MM.1S (cell line): Measurements from ENCODE around the gene CDH2.

Source experiments
- DNase-seq: peaks from one replicate; pipeline ENCODE4 v3.0.0-alpha.2; 2015
- H2AFZ ChIP-seq: fragments of 300-600 bp; sonication (generic); 2 replicates; pipeline ENCODE4 v1.6.0; 2016; ENCODE audit warnings: antibody characterized with exemption, low read length
- H3F3A ChIP-seq: fragments of 300-600 bp; sonication (generic); 2 replicates; pipeline ENCODE4 v1.6.1; 2016; ENCODE audit warnings: mild to moderate bottlenecking, antibody characterized with exemption, low read length, moderate library complexity, mixed read lengths; ENCODE audit not compliant: insufficient read depth
- H3K27ac ChIP-seq: fragments of 300-600 bp; sonication (generic); 2 replicates; pipeline ENCODE4 v1.5.1; 2016; ENCODE audit warnings: mild to moderate bottlenecking, low read length
- H3K27me3 ChIP-seq: fragments of 300-600 bp; sonication (generic); replicated peaks from 2 replicates; pipeline ENCODE4 v1.6.0; 2016; ENCODE audit warnings: low read length; ENCODE audit not compliant: insufficient read depth
- H3K36me3 ChIP-seq: fragments of 300-600 bp; sonication (generic); replicated peaks from 2 replicates; pipeline ENCODE4 v1.6.1; 2016; ENCODE audit warnings: mild to moderate bottlenecking, low read length, mixed read lengths; ENCODE audit not compliant: insufficient read depth
- H3K4me1 ChIP-seq: fragments of 300-600 bp; sonication (generic); 2 replicates; pipeline ENCODE4 v1.6.1; 2016; ENCODE audit warnings: low read length, mixed read lengths
- H3K4me2 ChIP-seq: fragments of 300-600 bp; sonication (generic); 2 replicates; pipeline ENCODE4 v1.6.0; 2016; ENCODE audit warnings: low read depth, low read length
- H3K4me3 ChIP-seq: fragments of 300-600 bp; sonication (generic); 2 replicates; pipeline ENCODE4 v1.5.1; 2016; ENCODE audit warnings: low read length, mixed read lengths
- H3K79me2 ChIP-seq: fragments of 300-600 bp; sonication (generic); 2 replicates; pipeline ENCODE4 v1.6.1; 2016; ENCODE audit warnings: mixed run types, low read length, mixed read lengths
- H3K9ac ChIP-seq: fragments of 300-600 bp; sonication (generic); 2 replicates; pipeline ENCODE4 v1.6.1; 2016; ENCODE audit warnings: low read length, mixed read lengths
- H3K9me2 ChIP-seq: fragments of 300-600 bp; sonication (generic); replicated peaks from 2 replicates; pipeline ENCODE4 v1.6.1; 2016; ENCODE audit warnings: mild to moderate bottlenecking, low read length, mixed read lengths; ENCODE audit not compliant: insufficient read depth
- H3K9me3 ChIP-seq: fragments of 300-600 bp; sonication (generic); replicated peaks from 2 replicates; pipeline ENCODE4 v1.6.1; 2016; ENCODE audit warnings: mild to moderate bottlenecking, low read length, mixed read lengths; ENCODE audit not compliant: insufficient read depth
- H4K20me1 ChIP-seq: fragments of 300-600 bp; sonication (generic); 2 replicates; pipeline ENCODE4 v1.6.1; 2016; ENCODE audit warnings: mild to moderate bottlenecking, low read length, moderate library complexity, mixed read lengths; ENCODE audit not compliant: insufficient read depth
- CTCF ChIP-seq: fragments of 300-600 bp; sonication (generic); IDR thresholded peaks from 2 replicates; pipeline ENCODE4 v1.5.1; 2016; ENCODE audit warnings: antibody characterized with exemption, low read length, mixed read lengths
- EZH2 ChIP-seq: fragments of 300-600 bp; sonication (generic); optimal IDR thresholded peaks from 2 replicates; pipeline ENCODE3; 2017; ENCODE audit warnings: low read depth, mild to moderate bottlenecking, antibody characterized with exemption, low read length, mixed read lengths
- EZH2phosphoT487 ChIP-seq: fragments of 300-600 bp; sonication (generic); IDR thresholded peaks from 2 replicates; pipeline ENCODE4 v1.6.1; 2018; ENCODE audit warnings: antibody characterized with exemption, low read length

CDH2 gene

GRCh38 chr18:28109781-28110560 is 67.0 kb downstream of the CDH2 start:
- Histone ChIP-seq H2AFZ (no peak overlapping the region), H3K9ac (no peak overlapping the region), H3F3A (no peaks in the 10 kb centered on the region), H3K36me3 (no peaks in the 10 kb centered on the region), H3K27ac (no peak overlapping the region), H3K4me2 (no peak overlapping the region), H3K27me3 (no peaks in the 10 kb centered on the region), H3K4me3 (no peak overlapping the region), H3K4me1 (no peaks in the 10 kb centered on the region), H3K9me2 (no peaks in the 10 kb centered on the region), H4K20me1 (no peaks in the 10 kb centered on the region), H3K9me3 (no peaks in the 10 kb centered on the region), H3K79me2 (no peaks in the 10 kb centered on the region)
- no peak for TF ChIP-seq CTCF
- TF ChIP-seq EZH2phosphoT487 = no peak
- no peak for TF ChIP-seq EZH2
- DNase-seq = no peak

DNA sequence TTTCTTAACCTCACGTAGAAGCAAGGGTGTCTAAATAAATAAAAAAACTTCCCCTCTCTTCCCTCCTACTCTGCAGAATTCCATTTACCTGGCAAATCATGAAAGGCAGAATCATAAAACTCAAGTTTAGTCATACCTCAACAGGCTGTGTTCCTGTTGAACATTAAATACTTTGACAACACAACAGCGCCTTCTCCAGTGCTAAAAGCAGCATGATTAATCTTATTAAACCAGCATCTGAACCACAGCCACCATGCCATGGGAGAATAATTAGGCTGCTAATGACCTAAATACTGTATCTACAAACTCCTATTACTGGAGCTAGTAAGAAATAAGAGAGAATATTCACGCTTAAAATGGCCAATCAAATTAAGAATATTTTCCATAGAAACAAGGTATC is 68.1 kb downstream of the CDH2 start:
- Histone ChIP-seq H3K4me3 (no peak overlapping the region), H4K20me1 (no peaks in the 10 kb centered on the region), H3K9ac (no peak overlapping the region), H3F3A (no peaks in the 10 kb centered on the region), H3K36me3 (no peaks in the 10 kb centered on the region), H3K4me1 (no peaks in the 10 kb centered on the region), H3K79me2 (no peaks in the 10 kb centered on the region), H2AFZ (no peak overlapping the region), H3K9me3 (no peaks in the 10 kb centered on the region), H3K27me3 (no peaks in the 10 kb centered on the region), H3K9me2 (no peaks in the 10 kb centered on the region), H3K27ac (no peak overlapping the region), H3K4me2 (no peak overlapping the region)
- TF ChIP-seq EZH2 (no peak), EZH2phosphoT487 (no peak), CTCF (no peak)
- DNase-seq = no peak

DNA sequence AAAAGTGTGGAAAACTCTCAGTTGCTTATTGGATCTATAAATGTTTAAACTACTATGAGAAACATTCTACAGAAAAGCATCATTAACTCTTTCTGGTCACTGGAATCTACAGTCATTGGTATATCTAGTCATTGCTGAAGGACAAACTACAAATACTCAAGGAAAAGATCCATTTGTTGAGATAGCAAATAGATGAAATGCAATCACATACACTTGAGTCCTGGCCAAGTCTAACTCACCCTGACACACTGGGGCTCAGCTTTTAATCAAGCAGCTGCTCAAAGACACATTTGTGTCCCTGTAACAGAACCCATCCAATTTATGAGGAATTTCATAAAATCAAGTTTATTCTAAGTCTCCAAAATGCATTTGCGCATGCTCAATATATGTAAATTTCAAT is 68.7 kb downstream of the CDH2 start:
- no peak for DNase-seq
- Histone ChIP-seq H3K9ac (no peak overlapping the region), H3K27me3 (no peaks in the 10 kb centered on the region), H3K9me3 (no peaks in the 10 kb centered on the region), H3K9me2 (no peaks in the 10 kb centered on the region), H3K4me1 (no peaks in the 10 kb centered on the region), H3K4me3 (no peak overlapping the region), H2AFZ (no peak overlapping the region), H3F3A (no peaks in the 10 kb centered on the region), H3K4me2 (no peak overlapping the region), H4K20me1 (no peaks in the 10 kb centered on the region), H3K27ac (no peak overlapping the region), H3K79me2 (no peaks in the 10 kb centered on the region), H3K36me3 (no peaks in the 10 kb centered on the region)
- TF ChIP-seq EZH2phosphoT487 = no peak
- TF ChIP-seq CTCF = no peak
- TF ChIP-seq EZH2 = no peak
